ENCODE measurements around the gene PCARE. TPM values are rescaled to one million over a fixed set of nuclear protein-coding genes. Genes with fewer than 3 reads are reported as not detected.

PCARE gene
- polyA plus RNA-seq, 1 donor from 2014 or later, result not detected

DNA sequence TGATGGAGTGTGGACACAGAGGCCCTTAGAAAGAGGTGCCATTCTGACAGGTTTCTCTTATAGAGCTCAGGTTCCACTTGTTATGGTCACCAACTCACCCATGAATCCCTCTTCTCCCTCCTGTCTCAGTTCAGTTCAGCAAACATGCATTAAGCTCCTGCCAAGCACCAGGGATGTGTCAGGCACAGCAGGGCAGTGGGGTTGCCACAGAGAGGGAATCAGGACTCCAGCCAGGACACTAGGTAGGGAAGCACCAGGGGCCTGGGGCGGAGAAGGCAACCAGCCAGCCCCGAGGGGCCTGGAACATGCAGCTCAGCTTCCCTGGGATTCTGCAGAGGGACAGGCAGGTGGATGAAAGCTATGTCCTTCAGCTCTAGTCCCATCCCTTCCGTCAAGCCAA, 48.6 kb downstream of the PCARE start:
- H3K79me2 ChIP-seq (replicated peaks; ENCODE audit: insufficient read depth, low read length), result no peaks in the 10 kb centered on the region
- no peak overlapping the region for H2AFZ ChIP-seq (ENCODE audit: low read depth, low read length)
- H4K20me1 ChIP-seq (ENCODE audit: insufficient read depth), result no peaks in the 10 kb centered on the region
- H3K4me3 ChIP-seq (ENCODE audit: low read length), result no peak overlapping the region
- H3K27ac ChIP-seq (ENCODE audit: low read length), result no peak overlapping the region
- H3K9ac ChIP-seq (ENCODE audit: low read length), result no peak overlapping the region
- no peaks in the 10 kb centered on the region for H3K36me3 ChIP-seq (ENCODE audit: insufficient read depth, low read length)
- H3K27me3 ChIP-seq (ENCODE audit: insufficient read depth, low read depth, low read length), result no peaks in the 10 kb centered on the region
- no peaks in the 10 kb centered on the region for H3K9me2 ChIP-seq (ENCODE audit: insufficient read depth, low read length)
- H3K9me3 ChIP-seq (ENCODE audit: low read length), result no peaks in the 10 kb centered on the region
- TF ChIP-seq, protein P1, sequence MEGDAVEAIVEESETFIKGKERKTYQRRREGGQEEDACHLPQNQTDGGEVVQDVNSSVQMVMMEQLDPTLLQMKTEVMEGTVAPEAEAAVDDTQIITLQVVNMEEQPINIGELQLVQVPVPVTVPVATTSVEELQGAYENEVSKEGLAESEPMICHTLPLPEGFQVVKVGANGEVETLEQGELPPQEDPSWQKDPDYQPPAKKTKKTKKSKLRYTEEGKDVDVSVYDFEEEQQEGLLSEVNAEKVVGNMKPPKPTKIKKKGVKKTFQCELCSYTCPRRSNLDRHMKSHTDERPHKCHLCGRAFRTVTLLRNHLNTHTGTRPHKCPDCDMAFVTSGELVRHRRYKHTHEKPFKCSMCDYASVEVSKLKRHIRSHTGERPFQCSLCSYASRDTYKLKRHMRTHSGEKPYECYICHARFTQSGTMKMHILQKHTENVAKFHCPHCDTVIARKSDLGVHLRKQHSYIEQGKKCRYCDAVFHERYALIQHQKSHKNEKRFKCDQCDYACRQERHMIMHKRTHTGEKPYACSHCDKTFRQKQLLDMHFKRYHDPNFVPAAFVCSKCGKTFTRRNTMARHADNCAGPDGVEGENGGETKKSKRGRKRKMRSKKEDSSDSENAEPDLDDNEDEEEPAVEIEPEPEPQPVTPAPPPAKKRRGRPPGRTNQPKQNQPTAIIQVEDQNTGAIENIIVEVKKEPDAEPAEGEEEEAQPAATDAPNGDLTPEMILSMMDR (IDR thresholded peaks at IDR 0.05; ENCODE audit: poor library complexity, severe bottlenecking), result no peak
- TF ChIP-seq MXI1 (conservative IDR thresholded peaks at IDR 0.05; ENCODE audit: poor library complexity, severe bottlenecking), result no peak
- TF ChIP-seq, protein P2, sequence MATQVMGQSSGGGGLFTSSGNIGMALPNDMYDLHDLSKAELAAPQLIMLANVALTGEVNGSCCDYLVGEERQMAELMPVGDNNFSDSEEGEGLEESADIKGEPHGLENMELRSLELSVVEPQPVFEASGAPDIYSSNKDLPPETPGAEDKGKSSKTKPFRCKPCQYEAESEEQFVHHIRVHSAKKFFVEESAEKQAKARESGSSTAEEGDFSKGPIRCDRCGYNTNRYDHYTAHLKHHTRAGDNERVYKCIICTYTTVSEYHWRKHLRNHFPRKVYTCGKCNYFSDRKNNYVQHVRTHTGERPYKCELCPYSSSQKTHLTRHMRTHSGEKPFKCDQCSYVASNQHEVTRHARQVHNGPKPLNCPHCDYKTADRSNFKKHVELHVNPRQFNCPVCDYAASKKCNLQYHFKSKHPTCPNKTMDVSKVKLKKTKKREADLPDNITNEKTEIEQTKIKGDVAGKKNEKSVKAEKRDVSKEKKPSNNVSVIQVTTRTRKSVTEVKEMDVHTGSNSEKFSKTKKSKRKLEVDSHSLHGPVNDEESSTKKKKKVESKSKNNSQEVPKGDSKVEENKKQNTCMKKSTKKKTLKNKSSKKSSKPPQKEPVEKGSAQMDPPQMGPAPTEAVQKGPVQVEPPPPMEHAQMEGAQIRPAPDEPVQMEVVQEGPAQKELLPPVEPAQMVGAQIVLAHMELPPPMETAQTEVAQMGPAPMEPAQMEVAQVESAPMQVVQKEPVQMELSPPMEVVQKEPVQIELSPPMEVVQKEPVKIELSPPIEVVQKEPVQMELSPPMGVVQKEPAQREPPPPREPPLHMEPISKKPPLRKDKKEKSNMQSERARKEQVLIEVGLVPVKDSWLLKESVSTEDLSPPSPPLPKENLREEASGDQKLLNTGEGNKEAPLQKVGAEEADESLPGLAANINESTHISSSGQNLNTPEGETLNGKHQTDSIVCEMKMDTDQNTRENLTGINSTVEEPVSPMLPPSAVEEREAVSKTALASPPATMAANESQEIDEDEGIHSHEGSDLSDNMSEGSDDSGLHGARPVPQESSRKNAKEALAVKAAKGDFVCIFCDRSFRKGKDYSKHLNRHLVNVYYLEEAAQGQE (IDR thresholded peaks at IDR 0.05; ENCODE audit: borderline replicate concordance), result no peak
- TF ChIP-seq EZH2 (IDR thresholded peaks at IDR 0.05; ENCODE audit: borderline replicate concordance, insufficient read depth, low read length, poor library complexity, severe bottlenecking), result no peak
- no peak for TF ChIP-seq TAF1 (IDR thresholded peaks at IDR 0.05; ENCODE audit: low read depth)
- TF ChIP-seq POLR2AphosphoS5 (IDR thresholded peaks at IDR 0.05), result no peak
- no peak for TF ChIP-seq SMC3 (conservative IDR thresholded peaks at IDR 0.05; ENCODE audit: poor library complexity)
- TF ChIP-seq EP300 (conservative IDR thresholded peaks at IDR 0.05; ENCODE audit: poor library complexity, severe bottlenecking), result no peak
- no peak for TF ChIP-seq RAD21 (conservative IDR thresholded peaks at IDR 0.05)
- no peaks in the 10 kb centered on the region for H3F3A ChIP-seq (ENCODE audit: insufficient read depth, low read length, poor library complexity, severe bottlenecking)
- H3K4me2 ChIP-seq (ENCODE audit: low read length), result no peak overlapping the region

DNA sequence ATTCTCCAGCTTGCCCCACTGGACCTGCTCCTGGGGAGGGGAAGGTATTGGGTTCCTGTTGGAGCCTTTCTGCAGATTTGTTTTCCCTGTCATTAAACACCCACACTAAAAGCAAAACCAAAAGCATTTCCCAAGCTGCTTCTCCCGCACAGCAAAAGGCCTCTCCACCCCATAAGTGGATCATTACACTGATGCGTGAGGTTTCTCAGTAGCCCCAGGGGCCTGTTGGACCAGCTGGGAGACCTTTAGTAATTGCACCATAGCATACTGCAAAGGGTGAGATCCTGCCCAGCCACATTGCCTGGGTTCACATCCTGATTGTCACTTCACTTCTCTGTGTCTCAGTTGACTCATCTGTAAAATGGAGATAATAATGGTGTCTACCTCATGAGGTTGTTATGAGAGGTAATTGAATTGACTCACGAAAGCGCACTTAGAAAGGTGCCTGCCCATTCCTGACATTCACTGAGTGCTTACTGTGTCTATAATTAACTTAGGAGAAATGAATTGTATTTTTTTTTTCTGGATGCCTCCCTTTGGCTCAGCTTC, 49.4 kb downstream of the PCARE start:
- H3K9me2 ChIP-seq (ENCODE audit: insufficient read depth, low read length), result no peaks in the 10 kb centered on the region

More for the DNA sequence above, 49.4 kb downstream of the PCARE start:
- Histone ChIP-seq H3K27ac (ENCODE audit: low read length) (no peak overlapping the region), H4K20me1 (ENCODE audit: insufficient read depth) (no peaks in the 10 kb centered on the region), H3K4me3 (ENCODE audit: low read length) (no peak overlapping the region), H3F3A (ENCODE audit: insufficient read depth, low read length, poor library complexity, severe bottlenecking) (no peaks in the 10 kb centered on the region), H3K79me2 (replicated peaks; ENCODE audit: insufficient read depth, low read length) (no peaks in the 10 kb centered on the region), H3K9me3 (ENCODE audit: low read length) (no peaks in the 10 kb centered on the region), H3K4me2 (ENCODE audit: low read length) (no peak overlapping the region), H3K36me3 (ENCODE audit: insufficient read depth, low read length) (no peaks in the 10 kb centered on the region), H3K27me3 (ENCODE audit: insufficient read depth, low read depth, low read length) (no peaks in the 10 kb centered on the region), H2AFZ (ENCODE audit: low read depth, low read length) (no peak overlapping the region), H3K9ac (ENCODE audit: low read length) (no peak overlapping the region)
- no peak for TF ChIP-seq MXI1 (conservative IDR thresholded peaks at IDR 0.05; ENCODE audit: poor library complexity, severe bottlenecking)

Measured in neural cell (in vitro differentiated cells).